Activated naive CD4-positive, alpha-beta T cell treated with anti-CD3 and anti-CD28 coated beads, Interleukin-2, amount 50 U/mL, for 24 hours (primary cell): ENCODE data around the gene IFI35.
A peak's percentile ranks its signal among the peaks of the same experiment; 100 is the strongest.
"Not testable (repeated sequence)": the region's sequence is repeated elsewhere in the genome, so short reads cannot be mapped to it uniquely, and the experiment has no call there.

Experiments used
- H3K27ac Mint-ChIP-seq: one replicate; pipeline ENCODE4 v1.8.0; 2021; ENCODE audit warnings: mild to moderate bottlenecking, mixed read lengths
- H3K27me3 Mint-ChIP-seq: one replicate; pipeline ENCODE4 v1.8.0; 2021; ENCODE audit warnings: mixed read lengths
- H3K36me3 Mint-ChIP-seq: one replicate; pipeline ENCODE4 v1.8.0; 2021; ENCODE audit warnings: mixed read lengths
- H3K4me1 Mint-ChIP-seq: one replicate; pipeline ENCODE4 v1.8.0; 2021; ENCODE audit warnings: mixed read lengths
- H3K4me3 Mint-ChIP-seq: one replicate; pipeline ENCODE4 v1.8.0; 2021; ENCODE audit warnings: mild to moderate bottlenecking, mixed read lengths
- H3K9me3 Mint-ChIP-seq: one replicate; pipeline ENCODE4 v1.8.0; 2021; ENCODE audit warnings: mixed read lengths

Gene IFI35

DNA sequence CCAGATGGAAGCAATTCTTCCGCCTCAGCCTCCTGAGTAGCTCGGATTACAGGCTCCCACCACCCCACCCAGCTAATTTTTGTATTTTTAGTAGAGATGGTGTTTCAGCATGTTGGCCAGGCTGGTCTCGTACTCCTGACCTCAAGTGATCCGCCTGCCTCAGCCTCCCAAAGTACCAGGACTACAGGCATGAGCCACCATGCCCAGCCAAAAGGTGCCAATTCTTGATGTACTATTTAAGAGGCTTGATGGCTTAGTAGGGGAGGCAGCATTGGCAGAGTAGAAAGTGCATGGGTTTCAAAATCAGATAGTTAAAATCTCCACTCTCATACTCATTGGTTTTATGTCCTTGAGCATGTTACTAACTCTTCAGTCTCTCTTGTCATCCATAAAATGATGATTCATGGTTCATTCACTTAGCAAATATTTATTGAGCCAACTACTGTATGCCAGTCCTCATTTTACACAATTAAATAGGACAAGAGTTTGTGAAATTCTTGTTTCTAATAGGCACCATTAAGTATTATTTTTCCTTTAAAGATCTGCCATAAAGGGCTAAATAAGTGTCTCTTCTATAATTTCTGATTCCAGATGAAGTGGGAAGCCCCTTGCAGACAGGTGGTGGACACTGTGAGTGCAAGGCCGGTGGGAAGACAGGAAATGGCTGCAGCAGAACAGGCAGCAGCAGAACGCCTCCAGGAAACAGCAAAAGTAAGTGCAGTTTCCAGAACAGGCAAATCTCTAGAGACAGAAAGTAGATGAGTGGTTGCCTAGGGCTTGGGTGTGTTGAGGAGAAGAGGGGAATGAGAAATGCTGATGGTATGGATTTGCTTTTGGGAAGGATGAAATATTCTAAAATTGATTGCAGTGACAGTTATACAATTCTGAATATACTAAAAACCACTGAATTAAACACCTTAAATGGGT, 16.6 kb upstream of the IFI35 start:
- peaks cover 10% of the 10 kb centered on the region for H3K4me1 Mint-ChIP-seq
- H3K36me3 Mint-ChIP-seq: peaks cover 19% of the 10 kb centered on the region
- no peaks in the 10 kb centered on the region for H3K9me3 Mint-ChIP-seq
- H3K4me3 Mint-ChIP-seq: no peak overlapping the region
- H3K27ac Mint-ChIP-seq: peak overlapping the region; percentile 23
- H3K27me3 Mint-ChIP-seq: no peaks in the 10 kb centered on the region

DNA sequence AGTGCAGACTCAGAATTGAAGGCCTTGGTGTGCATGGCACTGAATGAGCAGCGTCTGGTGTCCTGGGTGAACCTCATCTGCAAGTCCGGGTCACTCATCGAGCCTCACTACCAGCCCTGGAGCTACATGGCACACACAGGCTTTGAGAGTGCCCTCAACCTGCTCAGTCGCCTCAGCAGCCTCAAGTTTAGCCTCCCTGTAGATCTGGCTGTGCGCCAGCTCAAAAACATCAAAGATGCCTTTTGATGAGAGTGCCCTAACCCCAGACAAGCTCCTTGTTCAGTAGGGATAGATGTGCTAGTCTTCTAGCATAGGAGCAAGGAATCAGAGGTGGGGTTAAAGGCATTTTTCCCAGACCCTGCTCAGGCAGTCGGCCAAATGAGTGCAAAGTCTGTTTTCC, 15.1 kb upstream of the IFI35 start:
- Mint-ChIP-seq H3K4me3 (no peak overlapping the region), H3K4me1 (no peaks in the 10 kb centered on the region), H3K36me3 (peaks cover 17% of the 10 kb centered on the region), H3K9me3 (no peaks in the 10 kb centered on the region), H3K27ac (no peak overlapping the region), H3K27me3 (no peaks in the 10 kb centered on the region)

DNA sequence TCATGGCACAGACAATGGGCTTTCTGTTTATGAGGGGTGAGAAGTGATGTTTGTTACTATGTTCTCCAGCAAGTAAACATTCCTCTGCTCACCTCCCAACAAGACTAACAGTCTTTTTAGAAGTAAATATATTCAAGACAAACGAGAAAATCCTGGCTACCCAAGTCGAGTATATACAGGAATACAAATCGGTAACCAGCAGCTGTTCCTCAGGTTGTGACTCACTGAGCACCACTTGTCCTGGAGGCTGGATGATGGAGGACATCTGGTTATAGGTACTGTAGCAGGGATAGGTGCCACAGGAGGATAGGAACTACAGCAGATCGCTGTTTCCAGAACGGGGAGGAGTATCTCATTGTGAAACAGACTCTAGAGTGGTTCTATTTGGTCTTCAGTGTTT, 13.7 kb upstream of the IFI35 start:
- Mint-ChIP-seq H3K27ac (no peak overlapping the region), H3K27me3 (no peaks in the 10 kb centered on the region), H3K4me3 (no peak overlapping the region), H3K36me3 (peaks cover 17% of the 10 kb centered on the region), H3K9me3 (no peaks in the 10 kb centered on the region), H3K4me1 (peaks cover 7% of the 10 kb centered on the region)

DNA sequence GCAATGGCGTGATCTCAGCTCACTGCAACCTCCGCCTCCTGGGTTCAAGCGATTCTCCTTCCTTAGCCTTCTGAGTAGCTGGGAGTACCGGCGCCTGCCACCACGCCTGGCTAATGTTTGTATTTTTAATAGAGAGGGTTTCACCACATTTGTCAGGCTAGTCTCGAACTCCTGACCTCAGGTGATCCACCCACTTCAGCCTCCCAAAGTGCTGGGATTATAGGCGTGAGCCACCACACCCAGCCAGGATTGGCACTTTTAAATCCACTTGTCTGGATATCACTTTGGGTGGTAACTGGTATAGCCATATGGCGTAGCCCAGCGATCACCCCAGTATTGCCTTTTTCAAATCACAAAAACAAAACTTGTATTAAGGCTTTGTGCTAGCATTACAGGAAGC, 12.7 kb upstream of the IFI35 start:
- H3K9me3 Mint-ChIP-seq, H3K27ac Mint-ChIP-seq, H3K4me3 Mint-ChIP-seq, H3K27me3 Mint-ChIP-seq: not testable (repeated sequence)
- H3K36me3 Mint-ChIP-seq: peaks cover 15% of the 10 kb centered on the region
- peaks cover 10% of the 10 kb centered on the region for H3K4me1 Mint-ChIP-seq

DNA sequence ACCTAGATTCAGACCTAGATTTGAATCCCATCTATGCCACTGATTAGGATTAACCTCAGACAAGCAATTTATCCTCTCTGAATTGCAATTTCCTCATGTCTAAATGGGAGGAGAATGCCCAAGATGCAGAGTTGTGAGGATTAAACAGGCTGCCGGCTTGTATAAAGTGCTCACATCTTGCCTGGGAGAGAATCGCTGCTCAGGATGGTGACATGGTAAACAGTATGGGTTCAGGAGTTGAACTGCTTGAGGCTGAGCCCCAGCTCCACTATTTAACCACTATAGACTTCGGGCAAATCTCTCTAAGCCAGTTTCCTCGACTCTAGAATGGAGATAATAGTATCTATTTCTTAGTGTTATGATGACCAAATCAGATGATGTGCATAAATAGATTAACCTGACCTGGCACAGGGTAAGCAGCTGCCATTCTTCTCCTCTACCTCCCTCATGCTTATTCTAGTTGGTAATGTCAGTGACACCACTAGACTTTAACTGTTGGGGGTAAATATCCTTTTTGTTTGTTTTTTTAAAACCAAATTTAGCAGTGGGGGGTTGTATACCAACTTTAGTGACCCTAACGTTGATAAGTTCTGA, 9.1 kb upstream of the IFI35 start:
- no peaks in the 10 kb centered on the region for H3K9me3 Mint-ChIP-seq
- peaks cover 24% of the 10 kb centered on the region for H3K4me1 Mint-ChIP-seq
- no peaks in the 10 kb centered on the region for H3K27me3 Mint-ChIP-seq
- peak overlapping the region; percentile 98 for H3K4me3 Mint-ChIP-seq
- H3K27ac Mint-ChIP-seq: peak overlapping the region; percentile 99
- peaks cover 16% of the 10 kb centered on the region for H3K36me3 Mint-ChIP-seq

DNA sequence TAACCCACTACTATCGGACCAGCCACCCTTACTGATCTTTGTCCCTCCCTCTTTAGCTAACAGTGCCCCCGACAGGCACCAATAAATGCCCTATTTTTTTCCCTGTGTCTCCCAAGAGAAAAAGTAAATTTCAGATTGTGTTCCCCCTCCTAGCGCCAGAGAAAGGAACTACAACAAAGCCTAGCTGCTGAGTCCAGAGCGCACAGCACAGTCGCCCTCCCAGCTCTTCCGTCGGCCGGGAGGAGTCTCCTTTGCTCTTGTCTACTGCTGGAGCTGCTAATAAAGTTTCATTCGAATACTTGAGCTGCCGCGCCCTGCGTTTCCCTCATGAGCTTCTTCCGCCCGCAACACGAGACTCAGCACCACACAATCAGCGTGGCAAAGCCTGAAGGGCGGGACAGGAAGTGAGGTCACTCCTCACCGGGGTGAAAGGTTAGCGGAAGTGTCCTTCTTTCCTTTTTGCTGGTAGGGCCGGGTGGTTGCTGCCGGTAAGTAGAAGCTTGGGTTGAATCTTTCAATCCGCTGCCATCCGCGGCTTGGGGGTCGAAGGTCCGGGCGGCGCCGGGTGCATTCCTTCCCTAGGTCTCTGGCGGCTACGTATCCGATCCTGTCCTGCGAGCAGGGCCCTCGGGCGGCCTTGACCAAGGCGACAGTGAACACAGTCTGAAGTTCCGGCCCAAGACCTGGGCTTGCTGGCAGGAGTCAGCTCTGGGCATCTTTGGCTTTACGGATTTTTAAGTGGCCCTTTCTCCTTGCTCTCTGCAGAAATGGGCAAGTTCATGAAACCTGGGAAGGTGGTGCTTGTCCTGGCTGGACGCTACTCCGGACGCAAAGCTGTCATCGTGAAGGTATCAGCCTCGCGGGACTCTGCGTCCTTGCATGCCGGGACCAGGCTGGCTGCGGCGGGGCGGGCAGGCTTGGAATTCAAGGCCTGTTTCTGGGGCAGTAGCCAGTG, 8.3 kb upstream of the IFI35 start, which contains the start of gene RPL27:
Gene RPL27, plus strand, starts transcription at position 436 of the 955 bp plus-strand sequence. Its CDS starts 332 bp downstream, at position 768.
- Mint-ChIP-seq H3K36me3 (peaks cover 16% of the 10 kb centered on the region), H3K4me3 (peak within 1 kb of the TSS; percentile 98), H3K27ac (peak within 1 kb of the TSS; percentile 99), H3K9me3 (no peaks in the 10 kb centered on the region), H3K4me1 (peaks cover 24% of the 10 kb centered on the region), H3K27me3 (no peaks in the 10 kb centered on the region)

DNA sequence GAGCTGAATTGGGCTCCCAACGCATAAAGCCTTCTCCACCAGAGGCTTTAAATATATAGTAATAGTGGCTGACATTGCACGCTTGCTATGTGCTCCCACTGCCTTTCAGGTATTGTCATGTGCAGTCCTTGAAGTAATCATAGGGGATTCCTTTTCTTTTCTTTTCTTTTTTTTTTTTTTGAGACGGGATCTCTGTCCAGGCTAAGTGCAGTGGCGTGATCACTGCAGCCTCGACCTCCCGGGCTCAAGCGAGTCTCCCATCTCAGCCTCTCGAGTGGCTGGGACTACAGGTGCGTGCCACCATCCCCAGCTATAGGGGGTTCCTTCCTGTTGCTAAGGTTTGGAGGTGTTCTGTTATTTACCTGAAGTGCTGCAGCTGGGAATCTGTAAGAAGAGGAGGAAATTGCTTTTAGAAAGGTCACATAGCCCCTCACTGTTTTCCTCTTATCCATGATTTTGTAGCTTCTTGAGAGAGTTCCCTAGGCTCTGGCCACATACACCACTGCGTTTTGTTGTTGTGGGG, 7.5 kb upstream of the IFI35 start:
- Mint-ChIP-seq H3K27me3 (no peaks in the 10 kb centered on the region), H3K4me1 (peaks cover 24% of the 10 kb centered on the region), H3K4me3 (peak overlapping the region; percentile 98), H3K36me3 (peaks cover 16% of the 10 kb centered on the region), H3K9me3 (no peaks in the 10 kb centered on the region), H3K27ac (peak overlapping the region; percentile 99)

DNA sequence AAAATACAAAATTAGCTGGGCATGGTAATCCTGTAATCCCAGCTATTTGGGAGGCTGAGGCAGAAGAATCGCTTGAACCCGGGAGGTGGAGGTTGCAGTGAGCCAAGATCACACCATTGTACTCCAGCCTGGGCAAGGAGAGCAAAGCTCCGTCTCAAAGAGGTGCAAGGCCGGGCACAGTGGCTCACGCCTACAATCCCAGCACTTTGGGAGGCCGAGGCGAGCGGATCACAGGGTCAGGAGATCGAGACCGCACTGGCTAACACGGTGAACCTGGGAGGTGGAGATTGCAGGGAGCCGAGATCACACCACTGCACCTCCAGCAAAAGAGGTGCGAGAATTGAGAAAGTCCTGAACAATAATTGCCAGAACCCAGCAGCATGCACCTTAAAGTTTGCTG, 5.7 kb upstream of the IFI35 start:
- peaks cover 16% of the 10 kb centered on the region for H3K36me3 Mint-ChIP-seq
- peak overlapping the region; percentile 74 for H3K27ac Mint-ChIP-seq
- not testable (repeated sequence) for H3K27me3 Mint-ChIP-seq, H3K9me3 Mint-ChIP-seq
- H3K4me3 Mint-ChIP-seq: peak overlapping the region; percentile 11
- H3K4me1 Mint-ChIP-seq: peaks cover 24% of the 10 kb centered on the region

DNA sequence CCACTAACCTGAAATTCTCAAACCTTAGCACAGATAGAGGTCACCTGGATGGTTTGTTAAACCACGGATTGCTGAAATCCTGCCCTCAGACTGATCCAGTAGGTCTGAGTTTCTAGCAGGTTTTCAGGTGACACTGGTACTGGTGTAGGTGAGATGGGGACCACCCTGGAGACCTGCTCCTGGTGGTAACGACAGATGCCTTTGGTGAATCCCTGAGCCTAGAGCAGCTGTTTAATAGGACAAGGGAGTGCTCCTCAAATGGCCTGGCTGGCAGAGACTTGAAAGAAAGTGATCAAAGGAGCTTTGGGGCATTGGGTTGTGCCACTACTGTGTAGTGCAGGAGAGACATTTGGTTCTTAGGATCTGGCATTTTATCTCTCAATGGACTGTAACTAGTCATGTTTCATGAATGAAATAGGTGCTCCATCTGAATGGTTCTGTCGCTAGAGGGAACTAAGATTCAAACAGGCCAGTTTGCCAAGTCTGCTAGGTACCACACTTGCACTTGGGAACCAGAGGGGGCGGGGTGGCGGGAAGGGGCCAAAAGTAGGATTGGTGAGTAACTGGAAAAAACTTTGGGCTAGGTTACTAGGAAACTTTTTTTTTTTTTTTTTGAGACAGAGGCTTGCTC, 2.9 kb upstream of the IFI35 start:
- H3K27me3 Mint-ChIP-seq: no peaks in the 10 kb centered on the region
- peaks cover 27% of the 10 kb centered on the region for H3K4me1 Mint-ChIP-seq
- no peaks in the 10 kb centered on the region for H3K9me3 Mint-ChIP-seq
- H3K27ac Mint-ChIP-seq: peak overlapping the region; percentile 69
- no peak overlapping the region for H3K4me3 Mint-ChIP-seq
- peaks cover 17% of the 10 kb centered on the region for H3K36me3 Mint-ChIP-seq

DNA sequence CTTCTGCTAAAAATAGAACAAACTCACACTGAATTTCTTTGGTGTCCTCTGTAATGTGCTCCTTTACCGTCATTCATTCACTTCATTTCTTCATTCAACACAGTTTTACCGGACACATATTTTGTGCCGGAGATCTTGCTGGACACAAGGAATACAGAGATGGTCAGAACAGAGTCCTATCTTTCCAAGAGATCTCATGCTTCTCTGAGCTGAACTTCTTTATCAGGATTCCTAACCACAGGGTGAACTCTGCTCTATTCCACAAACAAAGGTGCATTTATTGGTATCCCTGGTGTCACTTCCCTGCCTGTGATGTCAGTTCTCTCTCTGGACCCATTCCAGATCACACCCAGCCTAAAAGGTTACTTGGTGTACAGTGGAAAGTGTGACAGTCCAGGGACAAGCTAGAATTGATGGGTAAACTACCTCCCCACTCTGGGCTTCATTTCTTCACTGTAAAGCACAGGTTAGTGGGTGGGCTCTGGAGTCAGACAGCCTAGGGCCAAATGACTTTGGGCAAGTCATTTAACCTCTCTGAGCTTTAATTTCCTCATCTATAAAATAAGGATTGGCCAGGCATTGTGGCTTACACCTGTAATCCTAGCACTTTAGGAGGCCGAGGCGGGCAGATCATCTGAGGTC, 4.2 kb downstream of the IFI35 start:
- peak overlapping the region; percentile 52 for H3K27ac Mint-ChIP-seq
- no peaks in the 10 kb centered on the region for H3K27me3 Mint-ChIP-seq
- H3K9me3 Mint-ChIP-seq: no peaks in the 10 kb centered on the region
- no peak overlapping the region for H3K4me3 Mint-ChIP-seq
- peaks cover 10% of the 10 kb centered on the region for H3K36me3 Mint-ChIP-seq
- peaks cover 36% of the 10 kb centered on the region for H3K4me1 Mint-ChIP-seq

DNA sequence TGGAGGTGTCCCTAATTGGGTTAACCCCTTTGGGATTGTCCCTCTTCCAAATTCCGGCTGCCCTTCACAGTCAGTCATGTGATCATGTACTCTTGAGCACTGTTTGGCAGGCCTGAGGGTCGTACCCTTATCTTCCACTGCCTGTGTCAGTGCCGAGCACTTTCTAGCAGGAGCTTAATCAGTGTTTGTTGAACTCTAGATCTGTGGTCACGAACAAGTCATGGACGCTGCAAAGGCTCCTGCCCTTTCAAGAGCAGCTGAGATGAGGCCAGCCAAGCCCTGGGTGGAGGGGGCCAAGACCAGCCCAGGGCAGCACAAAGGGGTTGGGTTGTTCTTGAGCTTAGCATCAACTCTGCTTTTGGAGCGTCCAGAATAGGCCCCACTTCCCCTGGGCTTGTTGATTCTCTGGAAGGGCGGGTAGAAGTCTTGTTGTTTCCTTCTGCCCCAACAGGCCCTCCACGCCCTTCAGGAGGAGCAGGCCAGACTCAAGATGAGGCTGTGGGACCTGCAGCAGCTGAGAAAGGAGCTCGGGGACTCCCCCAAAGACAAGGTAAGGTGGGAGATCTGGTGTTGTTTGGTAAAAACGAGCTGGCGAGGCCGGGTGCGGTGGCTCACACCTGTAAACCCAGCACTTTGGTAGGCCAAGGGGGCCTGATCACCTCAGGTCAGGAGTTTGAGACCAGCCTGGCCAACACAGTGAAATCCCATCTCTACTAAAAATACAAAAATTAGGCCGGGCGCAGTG, 5.3 kb downstream of the IFI35 start:
- peaks cover 8% of the 10 kb centered on the region for H3K36me3 Mint-ChIP-seq
- no peak overlapping the region for H3K4me3 Mint-ChIP-seq
- no peak overlapping the region for H3K27ac Mint-ChIP-seq
- no peaks in the 10 kb centered on the region for H3K9me3 Mint-ChIP-seq
- H3K4me1 Mint-ChIP-seq: peaks cover 30% of the 10 kb centered on the region
- H3K27me3 Mint-ChIP-seq: no peaks in the 10 kb centered on the region

DNA sequence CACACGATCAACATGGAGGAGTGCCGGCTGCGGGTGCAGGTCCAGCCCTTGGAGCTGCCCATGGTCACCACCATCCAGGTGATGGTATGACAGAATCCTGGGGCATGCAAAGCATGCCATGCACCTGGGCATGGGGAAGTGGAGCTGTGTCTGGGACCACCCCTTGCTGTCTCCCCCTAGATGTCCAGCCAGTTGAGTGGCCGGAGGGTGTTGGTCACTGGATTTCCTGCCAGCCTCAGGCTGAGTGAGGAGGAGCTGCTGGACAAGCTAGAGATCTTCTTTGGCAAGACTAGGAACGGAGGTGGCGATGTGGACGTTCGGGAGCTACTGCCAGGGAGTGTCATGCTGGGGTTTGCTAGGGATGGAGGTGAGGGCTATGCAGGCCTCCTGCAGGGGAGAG, 6.7 kb downstream of the IFI35 start:
- no peak overlapping the region for H3K27ac Mint-ChIP-seq
- H3K4me3 Mint-ChIP-seq: no peak overlapping the region

DNA sequence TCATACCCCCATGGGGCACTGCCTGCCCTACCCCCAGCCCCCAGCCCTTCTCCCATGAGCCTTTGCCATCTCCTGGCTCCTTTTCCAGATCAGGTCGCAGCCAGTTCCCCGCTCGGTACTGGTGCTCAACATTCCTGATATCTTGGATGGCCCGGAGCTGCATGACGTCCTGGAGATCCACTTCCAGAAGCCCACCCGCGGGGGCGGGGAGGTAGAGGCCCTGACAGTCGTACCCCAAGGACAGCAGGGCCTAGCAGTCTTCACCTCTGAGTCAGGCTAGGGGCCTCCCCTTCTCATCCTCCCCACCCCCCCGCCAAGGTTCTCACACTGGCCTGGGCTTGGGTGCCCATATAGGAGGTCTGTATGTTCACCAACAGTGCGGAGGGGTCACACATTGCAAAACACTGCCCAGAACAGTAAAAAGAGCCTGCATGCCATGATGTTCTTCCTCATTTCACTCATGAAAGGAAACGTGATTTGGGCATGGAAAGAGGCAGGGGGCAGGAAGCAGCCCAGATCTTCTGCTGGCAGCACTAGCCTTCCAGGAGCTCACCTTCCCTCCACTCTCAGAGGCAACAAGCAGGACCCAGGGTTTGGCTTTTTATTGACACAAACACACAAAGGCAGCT, 7.5 kb downstream of the IFI35 start:
- H3K36me3 Mint-ChIP-seq: peaks cover 8% of the 10 kb centered on the region
- peaks cover 26% of the 10 kb centered on the region for H3K4me1 Mint-ChIP-seq
- no peaks in the 10 kb centered on the region for H3K9me3 Mint-ChIP-seq
- H3K27ac Mint-ChIP-seq: no peak overlapping the region
- no peak overlapping the region for H3K4me3 Mint-ChIP-seq
- H3K27me3 Mint-ChIP-seq: no peaks in the 10 kb centered on the region

More for the DNA sequence above, 6.7 kb downstream of the IFI35 start:
- Mint-ChIP-seq H3K9me3 (no peaks in the 10 kb centered on the region), H3K4me1 (peaks cover 23% of the 10 kb centered on the region), H3K36me3 (peaks cover 8% of the 10 kb centered on the region), H3K27me3 (no peaks in the 10 kb centered on the region)
